GM12875 (cell line): ENCODE data around the gene FNIP2.
A peak's percentile ranks its signal among the peaks of the same experiment; 100 is the strongest.

Source experiments
- H3K4me3 ChIP-seq: one replicate; pipeline ENCODE4 v1.5.1; 2011; ENCODE audit warnings: low read depth, low read length, control low read depth
- CTCF ChIP-seq: IDR thresholded peaks from 2 replicates; pipeline ENCODE4 v1.5.1; 2011; ENCODE audit warnings: low read depth, mild to moderate bottlenecking, control low read depth, inconsistent platforms, low read length, moderate library complexity, borderline replicate concordance; ENCODE audit not compliant: insufficient read depth

The FNIP2 gene

GRCh38 chr4:158861281-158861680 lies 92.5 kb downstream of the FNIP2 start:
- H3K4me3 ChIP-seq = no peak overlapping the region
- no peak for TF ChIP-seq CTCF

GRCh38 chr4:158861766-158862165 lies 92.9 kb downstream of the FNIP2 start:
- TF ChIP-seq CTCF = peak; percentile 25; the same call in 1 of the 2 replicates

DNA sequence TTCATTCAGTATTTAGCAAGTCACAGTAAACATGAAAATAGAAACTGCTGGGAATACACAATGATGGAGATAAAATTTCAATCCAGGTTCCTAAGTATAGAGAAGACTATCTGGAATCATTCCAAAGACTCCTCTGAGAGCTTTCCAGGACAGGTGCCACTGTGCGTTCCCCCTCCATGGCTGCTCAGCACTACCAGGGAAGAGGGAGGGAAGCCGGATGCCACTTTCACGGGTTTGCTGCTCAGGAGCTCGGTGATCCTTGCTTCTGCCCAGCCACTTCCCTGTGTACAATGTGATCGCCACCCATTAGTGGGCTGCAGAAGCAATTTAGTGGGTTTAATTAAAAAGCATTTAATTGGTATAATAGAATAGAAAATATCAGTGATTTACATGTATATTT lies 94.5 kb downstream of the FNIP2 start:
- no peak overlapping the region for H3K4me3 ChIP-seq
- no peak for TF ChIP-seq CTCF

More at GRCh38 chr4:158861766-158862165, 92.9 kb downstream of the FNIP2 start:
- H3K4me3 ChIP-seq = no peak overlapping the region

- no peak for TF ChIP-seq CTCF
- no peak overlapping the region for H3K4me3 ChIP-seq
Measured at GRCh38 chr4:158865520-158866177, 96.8 kb downstream of the FNIP2 start.

DNA sequence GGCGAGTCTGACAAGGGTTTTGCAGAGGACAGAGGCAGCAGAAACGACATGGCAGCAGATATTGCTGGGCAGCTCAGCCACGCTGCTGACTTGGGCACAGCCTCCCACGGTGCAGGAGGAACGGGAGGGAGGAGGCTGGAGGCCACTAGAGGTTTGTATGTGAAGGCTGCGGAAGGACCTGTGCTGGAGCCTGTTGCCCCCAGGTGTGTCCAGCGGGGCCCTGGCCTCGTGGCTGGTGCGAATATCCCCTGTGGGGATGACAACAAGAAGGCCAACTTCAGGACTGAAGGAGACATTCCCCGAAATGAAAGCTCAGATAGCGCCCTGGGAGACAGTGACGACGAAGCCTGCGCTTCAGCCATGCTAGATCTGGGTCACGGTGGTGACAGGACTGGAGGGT lies 100.2 kb downstream of the FNIP2 start:
- TF ChIP-seq CTCF = no peak
- no peak overlapping the region for H3K4me3 ChIP-seq

DNA sequence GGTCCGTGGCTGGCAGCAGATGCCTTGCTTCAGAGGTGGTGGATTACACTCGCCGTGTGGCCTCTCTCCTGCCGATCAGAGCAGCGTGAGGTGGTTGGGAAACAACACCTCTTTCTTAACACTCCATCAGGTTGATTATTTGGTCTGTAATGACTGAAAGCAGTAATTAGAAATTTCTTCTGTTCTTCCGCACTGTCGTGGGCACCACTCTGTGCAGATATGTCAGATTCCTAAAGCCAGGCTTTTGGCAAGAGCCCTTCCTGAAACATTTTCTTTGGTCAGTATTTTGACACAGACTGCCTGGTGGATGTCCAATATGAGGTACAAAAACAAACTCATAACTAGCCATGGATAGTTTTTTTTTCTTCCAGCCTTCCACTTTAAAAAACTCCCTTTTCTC lies 100.9 kb downstream of the FNIP2 start:
- H3K4me3 ChIP-seq = no peak overlapping the region
- TF ChIP-seq CTCF = no peak

DNA sequence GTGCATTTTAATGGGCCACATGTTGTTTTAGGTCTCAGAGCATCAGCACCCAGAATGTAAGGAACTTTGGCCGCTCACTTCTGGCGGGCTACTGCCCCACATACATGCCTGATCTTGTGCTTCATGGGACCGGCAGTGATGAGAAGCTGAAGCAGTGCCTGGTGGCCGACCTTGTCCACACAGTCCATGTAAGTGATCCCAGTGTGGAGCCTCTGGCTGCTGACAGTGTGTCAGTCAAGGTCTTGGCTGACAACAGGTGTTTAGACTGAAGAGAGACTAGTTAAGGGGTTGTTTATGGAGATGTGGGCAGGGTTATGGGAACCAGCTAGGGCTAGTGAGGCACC lies 101.4 kb downstream of the FNIP2 start:
- no peak for TF ChIP-seq CTCF
- no peak overlapping the region for H3K4me3 ChIP-seq
